HTERT RPE-1 (cell line): ENCODE data around the gene RAX2.
"Not testable (repeated sequence)": the region's sequence is repeated elsewhere in the genome, so short reads cannot be mapped to it uniquely, and the experiment has no call there.

Experiments
- in situ Hi-C: fragments of 300-500 bp; cut with MboI; formaldehyde crosslinking; loops from 4 replicates; pipeline ENCODE4 v1.14.3; 2020; ENCODE audit warnings: low sequenced_read_pairs

RAX2 gene

GRCh38 chr19:3761382-3762129 lies 10.5 kb downstream of the RAX2 start, which contains the start of gene APBA3:
APBA3 (minus strand) TSS chr19:3761692; CDS start chr19:3760264, 1,428 bp downstream.
- in situ Hi-C loops: no loop called here

- in situ Hi-C loops: no loop called here
These were observed 11.1 kb downstream of the RAX2 start for GRCh38 chr19:3760871-3761361.

- in situ Hi-C loops: no loop called here
These were observed 12.4 kb downstream of the RAX2 start for GRCh38 chr19:3759482-3760254.

- in situ Hi-C loops: not testable (repeated sequence)
These were observed 13.7 kb downstream of the RAX2 start for GRCh38 chr19:3758297-3758696.

GRCh38 chr19:3757705-3758104 lies 14.3 kb downstream of the RAX2 start:
- in situ Hi-C loops: not testable (repeated sequence)

- in situ Hi-C loops: no loop called here
These were observed 18.2 kb downstream of the RAX2 start for GRCh38 chr19:3753631-3754410.

- in situ Hi-C loops: no loop called here
These were observed 19.5 kb downstream of the RAX2 start for GRCh38 chr19:3752492-3752891.

GRCh38 chr19:3751236-3751635 lies 20.8 kb downstream of the RAX2 start:
- in situ Hi-C loops: no loop called here

GRCh38 chr19:3750211-3750610 lies 21.8 kb downstream of the RAX2 start:
- in situ Hi-C loops: no loop called here

- in situ Hi-C loops: no loop called here
These were observed 23.1 kb downstream of the RAX2 start for GRCh38 chr19:3748965-3749364.

GRCh38 chr19:3746371-3747056 lies 25.5 kb downstream of the RAX2 start:
- in situ Hi-C loops: no loop called here

- in situ Hi-C loops: no loop called here
These were observed 26.5 kb downstream of the RAX2 start for GRCh38 chr19:3745363-3746045.

GRCh38 chr19:3743486-3743885 lies 28.5 kb downstream of the RAX2 start:
- in situ Hi-C loops: no loop called here

GRCh38 chr19:3740431-3740830 lies 31.6 kb downstream of the RAX2 start:
- in situ Hi-C loops: no loop called here

GRCh38 chr19:3738477-3739220 lies 33.4 kb downstream of the RAX2 start:
- in situ Hi-C loops: no loop called here

- in situ Hi-C loops: no loop called here
These were observed 34.4 kb downstream of the RAX2 start for GRCh38 chr19:3737487-3738205.

- in situ Hi-C loops: no loop called here
These were observed 35.8 kb downstream of the RAX2 start for GRCh38 chr19:3736106-3736724.

GRCh38 chr19:3734310-3734600 lies 37.8 kb downstream of the RAX2 start:
- in situ Hi-C loops: no loop called here
